ENCODE data around the gene ARFRP1.

The ARFRP1 gene

GRCh38 chr20:63743210-63743970 lies 35.6 kb upstream of the ARFRP1 start:
- no peak for DNase-seq

- no peak for DNase-seq
Observed at GRCh38 chr20:63742381-63743024, 34.7 kb upstream of the ARFRP1 start.

GRCh38 chr20:63741676-63742380 lies 34.1 kb upstream of the ARFRP1 start:
- no peak for DNase-seq

- no peak for DNase-seq
Observed at GRCh38 chr20:63741354-63741675, 33.5 kb upstream of the ARFRP1 start.

- peak; percentile 46 for DNase-seq
Observed at GRCh38 chr20:63740627-63741353, 33.0 kb upstream of the ARFRP1 start.

- DNase-seq: peak; percentile 69
Observed at GRCh38 chr20:63740070-63740626, 32.4 kb upstream of the ARFRP1 start.

- DNase-seq: peak; percentile 83
Observed at GRCh38 chr20:63739130-63740069, 31.6 kb upstream of the ARFRP1 start, which contains the start of gene SLC2A4RG. Gene SLC2A4RG, plus strand, starts transcription at chr20:63739776. Its CDS starts 137 bp downstream, at chr20:63739913.

- DNase-seq: peak; percentile 53
Observed at GRCh38 chr20:63738687-63739129, 30.9 kb upstream of the ARFRP1 start.

GRCh38 chr20:63737945-63738686 lies 30.3 kb upstream of the ARFRP1 start:
- DNase-seq: peak; percentile 68

GRCh38 chr20:63737695-63737944 lies 29.8 kb upstream of the ARFRP1 start:
- DNase-seq: no peak

GRCh38 chr20:63736893-63737694 lies 29.3 kb upstream of the ARFRP1 start:
- DNase-seq: peak; percentile 75

- DNase-seq: peak; percentile 87
Observed at GRCh38 chr20:63735859-63736718, 28.3 kb upstream of the ARFRP1 start, which contains the start of gene LIME1. Gene LIME1, plus strand, starts transcription at chr20:63736664. Its CDS starts 886 bp downstream, at chr20:63737550.

- DNase-seq: no peak
Observed at GRCh38 chr20:63734946-63735858, 27.4 kb upstream of the ARFRP1 start.

GRCh38 chr20:63734111-63734945 lies 26.6 kb upstream of the ARFRP1 start:
- no peak for DNase-seq

- no peak for DNase-seq
Observed at GRCh38 chr20:63733579-63734081, 25.9 kb upstream of the ARFRP1 start.

- DNase-seq: no peak
Observed at GRCh38 chr20:63733117-63733516, 25.3 kb upstream of the ARFRP1 start.
